ENCODE measurements around the gene RNF213. TPM values are rescaled to one million over a fixed set of nuclear protein-coding genes. Genes with fewer than 3 reads are reported as not detected.

Gene RNF213
- total RNA-seq, 1 donor from 2014 or later: 110 TPM

- no peaks in the 10 kb centered on the region for H3K9me3 Mint-ChIP-seq (ENCODE audit: unreplicated experiment)
- no peak for TF ChIP-seq CTCF (IDR thresholded peaks at IDR 0.05; ENCODE audit: unreplicated experiment)
- no peak overlapping the region for H3K4me3 Mint-ChIP-seq (ENCODE audit: unreplicated experiment)
- no peak for DNase-seq (ENCODE audit: low spot score)
- no peaks in the 10 kb centered on the region for H3K27me3 Mint-ChIP-seq (ENCODE audit: unreplicated experiment)
- H3K36me3 Mint-ChIP-seq (ENCODE audit: low read depth, unreplicated experiment): peaks cover under 1% of the 10 kb centered on the region
- no peak overlapping the region for H3K27ac Mint-ChIP-seq (ENCODE audit: unreplicated experiment)
- no peaks in the 10 kb centered on the region for H3K4me1 Mint-ChIP-seq (ENCODE audit: unreplicated experiment)
Measured at GRCh38 chr17:80428796-80429195, 168.1 kb downstream of the RNF213 start.

DNA sequence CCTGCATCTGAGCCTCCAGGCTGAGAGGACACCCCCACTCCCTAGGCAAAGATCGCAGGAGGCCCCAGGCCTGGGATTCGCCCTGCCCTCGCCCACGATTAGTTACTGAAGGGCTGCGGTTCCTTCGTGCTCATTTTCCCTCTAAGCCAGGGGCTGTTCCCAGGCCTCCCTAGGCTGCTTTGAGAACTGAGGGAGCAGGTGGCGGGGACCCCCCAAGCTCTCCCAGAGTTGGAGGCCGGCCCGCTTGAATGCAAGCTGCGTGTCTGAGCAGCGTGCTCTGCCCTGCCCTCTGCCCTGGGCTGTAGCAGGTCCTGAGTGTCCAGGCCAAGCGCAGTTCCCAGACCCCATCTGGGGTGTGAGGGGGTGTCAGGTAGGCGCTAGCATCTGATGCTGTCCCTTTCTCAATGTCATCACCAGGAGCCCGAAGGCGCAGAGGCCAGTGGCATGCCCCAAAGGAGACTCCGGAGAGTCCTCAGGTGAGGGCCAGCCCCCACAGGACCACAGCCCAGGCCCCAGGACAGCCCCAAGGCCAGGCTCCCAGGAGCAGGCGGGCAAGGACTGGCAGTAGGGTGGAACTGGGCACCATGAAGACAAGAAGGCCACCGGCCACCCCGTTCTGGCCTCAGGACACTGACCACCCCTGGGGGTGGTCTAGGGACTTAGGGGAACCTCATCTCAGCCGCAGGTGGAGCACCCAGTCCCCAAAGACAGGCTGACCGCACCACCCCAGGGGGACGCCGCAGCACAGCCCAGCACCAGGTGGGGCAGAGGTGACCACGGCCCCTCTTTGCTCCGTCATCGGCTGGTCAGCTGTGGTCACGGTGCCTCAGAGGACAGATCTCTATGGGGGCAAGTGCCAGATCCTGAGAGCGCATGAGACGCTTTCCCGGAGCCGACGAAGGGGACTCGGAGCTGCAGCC, 169.0 kb downstream of the RNF213 start:
- Mint-ChIP-seq H3K4me1 (ENCODE audit: unreplicated experiment) (peaks cover 2% of the 10 kb centered on the region), H3K9me3 (ENCODE audit: unreplicated experiment) (no peaks in the 10 kb centered on the region), H3K27me3 (ENCODE audit: unreplicated experiment) (peaks cover 5% of the 10 kb centered on the region)

GRCh38 chr17:80430446-80431245, 170.0 kb downstream of the RNF213 start:
- Mint-ChIP-seq H3K4me1 (ENCODE audit: unreplicated experiment) (peaks cover 2% of the 10 kb centered on the region), H3K27ac (ENCODE audit: unreplicated experiment) (no peak overlapping the region), H3K36me3 (ENCODE audit: low read depth, unreplicated experiment) (peaks cover 5% of the 10 kb centered on the region), H3K9me3 (ENCODE audit: unreplicated experiment) (no peaks in the 10 kb centered on the region), H3K4me3 (ENCODE audit: unreplicated experiment) (no peak overlapping the region), H3K27me3 (ENCODE audit: unreplicated experiment) (peaks cover 5% of the 10 kb centered on the region)
- no peak for TF ChIP-seq CTCF (IDR thresholded peaks at IDR 0.05; ENCODE audit: unreplicated experiment)
- DNase-seq (ENCODE audit: low spot score): no peak

More for the DNA sequence above, 169.0 kb downstream of the RNF213 start:
- Mint-ChIP-seq H3K4me3 (ENCODE audit: unreplicated experiment) (no peak overlapping the region), H3K36me3 (ENCODE audit: low read depth, unreplicated experiment) (peaks cover 5% of the 10 kb centered on the region), H3K27ac (ENCODE audit: unreplicated experiment) (no peak overlapping the region)
- DNase-seq (ENCODE audit: low spot score): no peak
- no peak for TF ChIP-seq CTCF (IDR thresholded peaks at IDR 0.05; ENCODE audit: unreplicated experiment)

GRCh38 chr17:80431246-80432195, 170.9 kb downstream of the RNF213 start:
- Mint-ChIP-seq H3K4me3 (ENCODE audit: unreplicated experiment) (no peak overlapping the region), H3K9me3 (ENCODE audit: unreplicated experiment) (no peaks in the 10 kb centered on the region), H3K27ac (ENCODE audit: unreplicated experiment) (no peak overlapping the region), H3K36me3 (ENCODE audit: low read depth, unreplicated experiment) (peaks cover 5% of the 10 kb centered on the region), H3K27me3 (ENCODE audit: unreplicated experiment) (peaks cover 6% of the 10 kb centered on the region), H3K4me1 (ENCODE audit: unreplicated experiment) (peaks cover 2% of the 10 kb centered on the region)
- TF ChIP-seq CTCF (IDR thresholded peaks at IDR 0.05; ENCODE audit: unreplicated experiment): no peak
- DNase-seq (ENCODE audit: low spot score): no peak
